KMS-11 (cell line): ENCODE results near the gene FRMPD4.

ENCODE experiments used
- H2AFZ ChIP-seq: fragments of 200-600 bp; sonication (generic); 2 replicates; pipeline ENCODE4 v1.6.1; 2016; ENCODE audit warnings: antibody characterized with exemption, mixed run types, low read depth
- H3K27ac ChIP-seq: fragments of 200-600 bp; sonication (generic); 2 replicates; pipeline ENCODE4 v1.6.1; 2016; ENCODE audit warnings: mild to moderate bottlenecking, mixed run types
- H3K27me3 ChIP-seq: fragments of 200-600 bp; sonication (generic); 2 replicates; pipeline ENCODE4 v1.6.1; 2017; ENCODE audit warnings: mild to moderate bottlenecking, low read depth, mixed run types, moderate library complexity; ENCODE audit not compliant: insufficient read depth
- H3K36me3 ChIP-seq: fragments of 200-600 bp; sonication (generic); 2 replicates; pipeline ENCODE4 v1.6.1; 2017; ENCODE audit warnings: mild to moderate bottlenecking, mixed run types; ENCODE audit not compliant: insufficient read depth
- H3K4me1 ChIP-seq: fragments of 200-600 bp; sonication (generic); 2 replicates; pipeline ENCODE4 v1.6.1; 2016; ENCODE audit warnings: mild to moderate bottlenecking, low read depth, mixed run types; ENCODE audit not compliant: poor library complexity, severe bottlenecking
- H3K4me2 ChIP-seq: fragments of 200-600 bp; sonication (generic); 2 replicates; pipeline ENCODE4 v1.7.0; 2016; ENCODE audit warnings: mild to moderate bottlenecking, mixed run types
- H3K4me3 ChIP-seq: fragments of 200-600 bp; sonication (generic); IDR thresholded peaks from 2 replicates; pipeline ENCODE4 v1.6.1; 2017; ENCODE audit warnings: low read depth, low read length, mixed read lengths; ENCODE audit not compliant: insufficient read depth
- H3K79me2 ChIP-seq: fragments of 200-600 bp; sonication (generic); 2 replicates; pipeline ENCODE4 v1.6.1; 2016; ENCODE audit warnings: low read depth, mixed run types; ENCODE audit not compliant: insufficient read depth
- H3K9ac ChIP-seq: fragments of 200-600 bp; sonication (generic); 2 replicates; pipeline ENCODE4 v1.6.1; 2016; ENCODE audit warnings: mild to moderate bottlenecking, mixed run types
- H4K20me1 ChIP-seq: fragments of 200-600 bp; sonication (generic); 2 replicates; pipeline ENCODE4 v1.6.1; 2016; ENCODE audit warnings: mild to moderate bottlenecking, mixed run types; ENCODE audit not compliant: insufficient read depth
- TF ChIP-seq, protein P1 (sequence below): fragments of 200-600 bp; sonication (generic); conservative IDR thresholded peaks from 2 replicates; pipeline ENCODE4 v1.6.1; 2017; ENCODE audit warnings: low read depth, mild to moderate bottlenecking, antibody characterized with exemption, low read length, moderate library complexity, mixed read lengths

The FRMPD4 gene

DNA sequence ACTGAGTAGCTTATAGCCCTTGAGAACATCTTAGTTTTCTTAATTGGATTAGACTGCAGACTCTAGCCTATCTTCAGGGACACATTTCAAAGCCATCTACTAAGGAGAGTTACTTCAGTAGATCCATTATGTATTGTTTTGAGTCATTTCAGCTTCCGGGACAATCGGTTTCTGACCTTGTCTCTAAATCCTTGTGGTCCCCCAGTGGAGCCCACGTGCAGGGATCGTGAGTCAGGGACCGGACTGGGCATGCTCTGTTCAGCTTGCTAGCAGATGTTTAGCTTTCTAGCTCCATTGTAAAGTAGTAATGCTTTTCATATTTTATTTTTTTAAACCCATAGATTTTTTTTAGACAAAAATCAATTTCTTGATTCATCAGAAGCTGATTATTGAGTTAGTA lies 441.0 kb downstream of the FRMPD4 start:
- Histone ChIP-seq H3K27me3 (no peaks in the 10 kb centered on the region), H3K79me2 (no peaks in the 10 kb centered on the region), H3K27ac (no peak overlapping the region), H3K4me2 (no peak overlapping the region), H4K20me1 (no peaks in the 10 kb centered on the region), H3K4me3 (no peak overlapping the region), H3K36me3 (no peaks in the 10 kb centered on the region), H3K4me1 (no peaks in the 10 kb centered on the region), H2AFZ (no peak overlapping the region), H3K9ac (no peak overlapping the region)
- TF ChIP-seq, protein P1, sequence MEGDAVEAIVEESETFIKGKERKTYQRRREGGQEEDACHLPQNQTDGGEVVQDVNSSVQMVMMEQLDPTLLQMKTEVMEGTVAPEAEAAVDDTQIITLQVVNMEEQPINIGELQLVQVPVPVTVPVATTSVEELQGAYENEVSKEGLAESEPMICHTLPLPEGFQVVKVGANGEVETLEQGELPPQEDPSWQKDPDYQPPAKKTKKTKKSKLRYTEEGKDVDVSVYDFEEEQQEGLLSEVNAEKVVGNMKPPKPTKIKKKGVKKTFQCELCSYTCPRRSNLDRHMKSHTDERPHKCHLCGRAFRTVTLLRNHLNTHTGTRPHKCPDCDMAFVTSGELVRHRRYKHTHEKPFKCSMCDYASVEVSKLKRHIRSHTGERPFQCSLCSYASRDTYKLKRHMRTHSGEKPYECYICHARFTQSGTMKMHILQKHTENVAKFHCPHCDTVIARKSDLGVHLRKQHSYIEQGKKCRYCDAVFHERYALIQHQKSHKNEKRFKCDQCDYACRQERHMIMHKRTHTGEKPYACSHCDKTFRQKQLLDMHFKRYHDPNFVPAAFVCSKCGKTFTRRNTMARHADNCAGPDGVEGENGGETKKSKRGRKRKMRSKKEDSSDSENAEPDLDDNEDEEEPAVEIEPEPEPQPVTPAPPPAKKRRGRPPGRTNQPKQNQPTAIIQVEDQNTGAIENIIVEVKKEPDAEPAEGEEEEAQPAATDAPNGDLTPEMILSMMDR: no peak

DNA sequence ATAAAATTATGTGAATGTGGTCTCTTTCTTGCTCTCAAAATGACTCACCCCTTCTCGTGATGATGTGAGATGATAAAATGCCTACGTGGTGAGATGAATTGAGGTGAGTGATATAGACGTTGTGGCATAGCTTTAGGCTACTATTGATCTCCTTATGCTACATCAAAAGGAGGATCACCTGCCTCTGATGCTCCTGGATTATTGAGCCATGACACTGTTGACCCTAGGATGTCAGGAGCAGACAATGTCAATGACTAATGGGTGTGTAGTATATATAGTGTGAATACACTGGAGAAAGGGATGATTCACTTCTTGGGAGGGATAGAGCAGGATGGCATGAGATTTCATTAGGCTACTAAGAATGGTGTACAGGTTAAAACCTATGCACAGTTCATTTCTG lies 442.3 kb downstream of the FRMPD4 start:
- no peaks in the 10 kb centered on the region for H3K27me3 ChIP-seq
- H3K79me2 ChIP-seq: no peaks in the 10 kb centered on the region
- no peaks in the 10 kb centered on the region for H3K4me1 ChIP-seq
- TF ChIP-seq, protein P1: no peak
- no peak overlapping the region for H3K27ac ChIP-seq
- H3K36me3 ChIP-seq: no peaks in the 10 kb centered on the region
- H3K4me3 ChIP-seq: no peak overlapping the region
- no peak overlapping the region for H3K4me2 ChIP-seq
- no peak overlapping the region for H2AFZ ChIP-seq
- H4K20me1 ChIP-seq: no peaks in the 10 kb centered on the region
- no peak overlapping the region for H3K9ac ChIP-seq

DNA sequence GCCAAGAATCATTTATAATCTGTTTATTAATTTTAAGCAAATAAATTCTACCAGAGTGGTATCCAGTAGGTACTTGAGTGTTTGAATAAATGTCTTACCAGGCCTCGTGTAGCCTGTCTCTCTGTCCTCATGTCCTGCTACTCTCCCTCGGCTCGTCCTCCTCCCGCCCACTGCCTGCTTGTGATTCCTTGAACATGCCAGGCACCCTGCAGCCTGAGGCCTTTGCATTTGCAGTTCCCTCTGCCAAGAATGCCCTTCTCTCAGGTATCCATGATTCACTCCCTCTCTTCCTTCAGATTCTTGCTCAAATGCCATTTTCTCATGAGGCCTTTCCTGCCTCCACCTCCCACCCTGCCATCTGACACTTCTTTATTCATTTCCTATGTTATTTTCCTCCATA lies 443.3 kb downstream of the FRMPD4 start:
- Histone ChIP-seq H3K4me1 (no peaks in the 10 kb centered on the region), H2AFZ (no peak overlapping the region), H3K27me3 (no peaks in the 10 kb centered on the region), H3K9ac (no peak overlapping the region), H3K4me2 (no peak overlapping the region), H3K36me3 (no peaks in the 10 kb centered on the region), H4K20me1 (no peaks in the 10 kb centered on the region), H3K4me3 (no peak overlapping the region), H3K27ac (no peak overlapping the region), H3K79me2 (no peaks in the 10 kb centered on the region)
- TF ChIP-seq, protein P1: no peak

DNA sequence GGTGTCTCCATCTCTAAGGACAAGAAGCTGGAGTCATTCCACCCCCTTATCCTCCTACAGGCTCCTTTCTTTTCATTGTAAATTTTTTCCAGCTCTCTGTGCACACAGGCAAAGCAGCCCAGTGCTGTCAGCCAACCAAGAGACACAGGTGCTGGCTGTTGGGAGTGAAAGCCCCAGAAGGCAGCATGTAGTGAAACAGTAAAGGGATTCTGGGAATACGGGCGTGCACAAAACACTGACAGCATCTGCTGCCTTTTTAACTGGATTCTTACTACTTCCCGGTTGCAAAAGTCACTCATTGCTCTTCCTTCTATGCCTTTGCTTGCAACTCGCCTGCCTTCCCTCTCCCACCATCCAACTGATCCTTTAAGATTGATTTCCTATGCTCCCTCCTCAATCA lies 444.4 kb downstream of the FRMPD4 start:
- Histone ChIP-seq H2AFZ (no peak overlapping the region), H3K27ac (no peak overlapping the region), H3K9ac (no peak overlapping the region), H3K4me2 (no peak overlapping the region), H3K27me3 (no peaks in the 10 kb centered on the region), H3K36me3 (no peaks in the 10 kb centered on the region), H4K20me1 (no peaks in the 10 kb centered on the region), H3K79me2 (no peaks in the 10 kb centered on the region), H3K4me3 (no peak overlapping the region), H3K4me1 (no peaks in the 10 kb centered on the region)
- TF ChIP-seq, protein P1: no peak
